ENCODE data around the gene CCDC43. TPM values are rescaled to one million over a fixed set of nuclear protein-coding genes. Genes with fewer than 3 reads are reported as not detected.
"Not testable (repeated sequence)": the region's sequence is repeated elsewhere in the genome, so short reads cannot be mapped to it uniquely, and the experiment has no call there.

The CCDC43 gene
- total RNA-seq, 4 donors from 2014 or later, result 44.3 to 54.3 (median 51.5) TPM

- peaks cover 14 to 36% of the 10 kb centered on the region in 2 donors for H3K4me1 ChIP-seq
- ATAC-seq (no peak), DNase-seq (no peak)
- H3K4me3 ChIP-seq, result peak overlapping the region in 2 of 4 donors; percentile 80 to 96
- H3K27me3 ChIP-seq, result no peaks in the 10 kb centered on the region
- peaks cover 0 to 9% of the 10 kb centered on the region in 2 donors for H3K36me3 ChIP-seq
- in situ Hi-C loops (cut with MboI; ENCODE audit: low sequenced_read_pairs in 4 of 4) (no loop called here), intact Hi-C loops (cut with DNase I; ENCODE audit: low total_unique reads) (no loop called here)
- no peak for TF ChIP-seq POLR2A (IDR thresholded peaks at IDR 0.05)
- TF ChIP-seq CTCF (IDR thresholded peaks at IDR 0.05 in 4 of 5, conservative IDR thresholded peaks at IDR 0.05 in 1 of 5), result no peak
- H3K9me3 ChIP-seq, result no peaks in the 10 kb centered on the region
- peak overlapping the region; percentile 27 to 85 (median 48) for H3K27ac ChIP-seq
Measured at GRCh38 chr17:44688200-44688599, 1.4 kb downstream of the CCDC43 start.

GRCh38 chr17:44687756-44688155, 1.8 kb downstream of the CCDC43 start:
- ATAC-seq (peak; percentile 45 to 58), DNase-seq (no peak)
- TF ChIP-seq POLR2A (IDR thresholded peaks at IDR 0.05) (no peak), CTCF (IDR thresholded peaks at IDR 0.05 in 4 of 5, conservative IDR thresholded peaks at IDR 0.05 in 1 of 5) (no peak)
- H3K27me3 ChIP-seq, result no peaks in the 10 kb centered on the region
- H3K36me3 ChIP-seq, result peaks cover 0 to 13% of the 10 kb centered on the region in 2 donors
- peaks cover 14 to 36% of the 10 kb centered on the region in 2 donors for H3K4me1 ChIP-seq
- intact Hi-C loops (cut with DNase I; ENCODE audit: low total_unique reads) (no loop called here), in situ Hi-C loops (cut with MboI; ENCODE audit: low sequenced_read_pairs in 4 of 4) (no loop called here)
- peak overlapping the region; percentile 27 to 85 (median 48) for H3K27ac ChIP-seq
- no peaks in the 10 kb centered on the region for H3K9me3 ChIP-seq
- H3K4me3 ChIP-seq, result peak overlapping the region in 1 of 4 donors; percentile 96

- in situ Hi-C loops (cut with MboI; ENCODE audit: low sequenced_read_pairs in 4 of 4), result not testable (repeated sequence)
Measured at GRCh38 chr17:44683303-44683702, 6.3 kb downstream of the CCDC43 start.

GRCh38 chr17:44677136-44677535, 12.4 kb downstream of the CCDC43 start:
- peaks cover 0 to 44% of the 10 kb centered on the region in 2 donors for H3K36me3 ChIP-seq
- no peaks in the 10 kb centered on the region for H3K27me3 ChIP-seq
- H3K9me3 ChIP-seq, result no peaks in the 10 kb centered on the region
- DNase-seq (no peak), ATAC-seq (no peak)
- H3K4me3 ChIP-seq, result no peak overlapping the region
- intact Hi-C loops (cut with DNase I; ENCODE audit: low total_unique reads) (no loop called here), in situ Hi-C loops (cut with MboI; ENCODE audit: low sequenced_read_pairs in 4 of 4) (no loop called here)
- no peaks in the 10 kb centered on the region for H3K4me1 ChIP-seq
- TF ChIP-seq POLR2A (IDR thresholded peaks at IDR 0.05) (no peak), CTCF (IDR thresholded peaks at IDR 0.05 in 4 of 5, conservative IDR thresholded peaks at IDR 0.05 in 1 of 5) (no peak)
- H3K27ac ChIP-seq, result no peak overlapping the region

More at GRCh38 chr17:44683303-44683702, 6.3 kb downstream of the CCDC43 start:
- H3K27ac ChIP-seq; DNase-seq; ATAC-seq; H3K4me3 ChIP-seq; H3K27me3 ChIP-seq; intact Hi-C loops (cut with DNase I; ENCODE audit: low total_unique reads); H3K9me3 ChIP-seq: not testable (repeated sequence)
- Histone ChIP-seq H3K36me3 (peaks cover 0 to 57% of the 10 kb centered on the region in 2 donors), H3K4me1 (peaks cover 4 to 25% of the 10 kb centered on the region in 2 donors)

- DNase-seq (no peak), ATAC-seq (no peak)
- Histone ChIP-seq H3K9me3 (no peaks in the 10 kb centered on the region), H3K27me3 (no peaks in the 10 kb centered on the region), H3K27ac (no peak overlapping the region), H3K4me3 (no peak overlapping the region), H3K36me3 (peaks cover 0 to 12% of the 10 kb centered on the region in 2 donors), H3K4me1 (no peaks in the 10 kb centered on the region)
- in situ Hi-C loops (cut with MboI; ENCODE audit: low sequenced_read_pairs in 4 of 4), result no loop called here
- TF ChIP-seq CTCF (IDR thresholded peaks at IDR 0.05 in 4 of 5, conservative IDR thresholded peaks at IDR 0.05 in 1 of 5) (no peak), POLR2A (IDR thresholded peaks at IDR 0.05) (no peak)
- intact Hi-C loops (cut with DNase I; ENCODE audit: low total_unique reads), result no loop called here
Measured at GRCh38 chr17:44673893-44674292, 15.7 kb downstream of the CCDC43 start.

Measured in gastrocnemius medialis (tissue), 4 donors.